Stomach (tissue), 4 donors: ENCODE results near the gene PJA2.

Experiments
- EP300 ChIP-seq: sonication (generic); formaldehyde crosslinking; IDR thresholded peaks from one replicate; pipeline ENCODE4 v1.6.1; 2017; ENCODE audit warnings: antibody characterized with exemption
- POLR2A ChIP-seq, 4 donors: fragments of 450-650 bp; IDR thresholded peaks; one replicate each; pipeline ENCODE4 v1.6.1; 2016; ENCODE audit warnings: antibody characterized with exemption in 4 of 4, control low read depth in 2 of 4, mild to moderate bottlenecking in 1 of 4, moderate library complexity in 1 of 4
- POLR2AphosphoS5 ChIP-seq, 3 donors: sonication (generic); formaldehyde crosslinking; IDR thresholded peaks; one replicate each; pipeline ENCODE4 v1.6.1; 2016; ENCODE audit warnings: antibody characterized with exemption in 3 of 3
- TF ChIP-seq, protein P1 (sequence below), 7 experiments: fragments of 450-650 bp in 4 of 7; fragments of 200-600 bp in 3 of 7; sonication (generic) in 3 of 7; IDR thresholded peaks; one replicate each; pipeline ENCODE4 v1.5.1; 2016 to 2019; ENCODE audit warnings: antibody characterized with exemption in 7 of 7, control low read depth in 2 of 7, mild to moderate bottlenecking in 1 of 7

DNA sequence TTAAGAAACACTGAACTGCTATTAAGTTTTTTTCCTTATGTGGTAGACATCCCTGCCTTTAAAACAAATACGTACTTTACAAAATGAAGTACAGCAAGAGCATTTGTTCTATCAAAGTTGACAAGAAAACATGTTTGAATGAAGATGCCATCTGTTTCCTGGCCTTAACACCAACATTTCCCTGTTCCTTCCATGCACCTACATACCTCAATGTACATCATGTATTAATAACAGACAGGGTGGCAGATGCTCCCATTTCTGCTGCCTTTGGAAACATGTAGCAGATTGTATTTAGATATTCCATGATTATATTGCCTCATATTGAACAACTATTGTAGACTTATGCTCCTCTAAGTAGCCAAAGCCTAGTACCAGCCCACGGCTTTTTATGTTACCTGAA, 104.4 kb downstream of the PJA2 start:
- TF ChIP-seq POLR2A (IDR thresholded peaks at IDR 0.05) (no peak), POLR2AphosphoS5 (IDR thresholded peaks at IDR 0.05) (no peak), EP300 (no peak)
- TF ChIP-seq, protein P1, sequence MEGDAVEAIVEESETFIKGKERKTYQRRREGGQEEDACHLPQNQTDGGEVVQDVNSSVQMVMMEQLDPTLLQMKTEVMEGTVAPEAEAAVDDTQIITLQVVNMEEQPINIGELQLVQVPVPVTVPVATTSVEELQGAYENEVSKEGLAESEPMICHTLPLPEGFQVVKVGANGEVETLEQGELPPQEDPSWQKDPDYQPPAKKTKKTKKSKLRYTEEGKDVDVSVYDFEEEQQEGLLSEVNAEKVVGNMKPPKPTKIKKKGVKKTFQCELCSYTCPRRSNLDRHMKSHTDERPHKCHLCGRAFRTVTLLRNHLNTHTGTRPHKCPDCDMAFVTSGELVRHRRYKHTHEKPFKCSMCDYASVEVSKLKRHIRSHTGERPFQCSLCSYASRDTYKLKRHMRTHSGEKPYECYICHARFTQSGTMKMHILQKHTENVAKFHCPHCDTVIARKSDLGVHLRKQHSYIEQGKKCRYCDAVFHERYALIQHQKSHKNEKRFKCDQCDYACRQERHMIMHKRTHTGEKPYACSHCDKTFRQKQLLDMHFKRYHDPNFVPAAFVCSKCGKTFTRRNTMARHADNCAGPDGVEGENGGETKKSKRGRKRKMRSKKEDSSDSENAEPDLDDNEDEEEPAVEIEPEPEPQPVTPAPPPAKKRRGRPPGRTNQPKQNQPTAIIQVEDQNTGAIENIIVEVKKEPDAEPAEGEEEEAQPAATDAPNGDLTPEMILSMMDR (IDR thresholded peaks at IDR 0.05): no peak
